Activated T-cell treated with anti-CD3 and anti-CD28 coated beads, Interleukin-2, amount 50 U/mL, for 4 hours (primary cell): ENCODE results near the gene ME2. TPM values are rescaled to one million over a fixed set of nuclear protein-coding genes. Genes with fewer than 3 reads are reported as not detected.
"Not testable (repeated sequence)": the region's sequence is repeated elsewhere in the genome, so short reads cannot be mapped to it uniquely, and the experiment has no call there.

Experiments
- ATAC-seq, 2 donors: fragments of 200-7000 bp; cut with Tn5 transposase; one replicate each; pipeline ENCODE4 v1.10.0; 2021
- DNase-seq: peaks from one replicate; pipeline ENCODE4 v3.0.0-alpha.2; 2020
- H3K27me3 Mint-ChIP-seq: one replicate; pipeline ENCODE4 v1.8.0; 2021; ENCODE audit warnings: low read depth, mixed read lengths
- H3K36me3 Mint-ChIP-seq: one replicate; pipeline ENCODE4 v1.8.0; 2022; ENCODE audit warnings: mixed read lengths; ENCODE audit not compliant: insufficient read depth
- H3K4me1 Mint-ChIP-seq: one replicate; pipeline ENCODE4 v1.8.0; 2021; ENCODE audit warnings: low read depth, mixed read lengths
- H3K4me3 Mint-ChIP-seq: one replicate; pipeline ENCODE4 v1.8.0; 2021; ENCODE audit warnings: mild to moderate bottlenecking, moderate library complexity, mixed read lengths
- H3K9me3 Mint-ChIP-seq: one replicate; pipeline ENCODE4 v1.8.0; 2021; ENCODE audit warnings: mixed read lengths
- total RNA-seq, 3 donors: library from RNA; stranded (reverse); gene quantifications; one replicate each; pipeline ENCODE4 v1.2.1, GENCODE V29; 2021

ME2 gene
- total RNA-seq = 100 to 1,000 TPM in 2 of 3 donors, 10 to 100 TPM in 1; 90.9 to 108 (median 108) TPM

DNA sequence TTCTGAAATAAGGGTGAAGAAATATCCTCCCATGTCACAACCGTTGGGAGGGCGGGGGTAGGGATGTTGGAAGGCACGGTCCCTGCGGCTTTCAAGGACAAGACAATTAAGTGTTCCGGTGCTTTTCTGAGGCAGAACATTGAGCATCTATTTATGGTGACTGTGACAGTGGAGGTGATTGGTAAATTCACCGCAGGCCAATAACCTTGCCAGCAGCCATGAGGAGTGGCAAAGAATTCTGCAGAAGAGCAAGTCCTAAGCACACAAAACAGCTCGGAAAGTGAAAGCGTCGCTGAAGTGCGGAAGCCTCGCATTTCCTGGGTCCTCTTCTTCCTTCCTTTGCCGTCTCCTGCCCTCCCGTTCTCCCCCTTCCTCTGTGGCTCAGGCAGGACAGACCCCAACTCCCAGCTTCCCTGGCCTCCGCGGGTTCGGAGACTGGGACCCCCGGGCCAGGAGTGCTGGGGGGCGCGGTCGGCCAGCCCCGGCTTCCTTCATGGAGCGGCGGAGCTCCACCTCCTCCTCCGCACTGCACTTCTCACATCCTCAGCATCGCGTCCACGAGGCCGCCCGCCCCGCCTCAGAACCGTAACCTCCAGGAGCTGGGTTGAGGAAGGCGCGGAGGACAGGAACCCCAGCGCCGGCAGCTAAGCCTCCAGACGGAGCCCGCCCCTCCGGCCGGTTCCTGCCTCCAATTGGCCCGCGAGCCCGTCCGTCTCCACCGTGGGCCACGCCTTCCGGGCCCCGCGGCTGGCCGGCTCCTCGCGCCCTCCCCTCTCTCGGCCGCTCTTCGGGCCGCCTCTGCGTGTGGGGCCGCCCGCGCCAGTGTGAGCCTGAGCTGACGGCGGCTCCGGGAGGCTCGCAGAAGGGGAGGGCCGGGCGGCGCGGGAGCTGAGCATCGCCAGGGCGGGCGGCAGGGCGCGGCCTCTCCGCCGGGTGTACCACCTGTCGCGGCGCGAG is at the start of gene ME2:
ME2 (plus strand) TSS at position 774 of the 957 bp plus-strand sequence. CDS start 16,703 bp downstream, outside the sequence.
- H3K9me3 Mint-ChIP-seq = no peaks in the 10 kb centered on the region
- peak; percentile 95 for ATAC-seq
- H3K4me1 Mint-ChIP-seq = peaks cover 26% of the 10 kb centered on the region

DNA sequence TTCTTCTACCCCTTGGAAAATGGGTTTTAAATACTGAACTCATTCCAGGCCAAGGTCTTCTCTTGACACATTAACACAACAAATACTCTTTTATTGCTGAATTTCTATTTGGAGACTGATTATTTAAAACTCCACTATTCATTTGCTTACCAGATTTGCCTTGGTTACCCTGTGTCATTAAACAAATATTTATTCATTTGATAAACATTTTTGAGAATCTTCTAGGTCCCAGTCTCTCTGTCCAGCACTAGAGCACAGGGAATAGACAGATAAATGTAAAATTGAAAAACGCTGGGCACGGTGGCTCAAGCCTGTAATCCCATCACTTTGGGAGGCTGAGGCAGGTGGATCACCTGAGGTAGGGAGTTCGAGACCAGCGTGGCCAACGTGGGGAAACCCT is 49.3 kb upstream of the ME2 start:
- Mint-ChIP-seq H3K27me3 (no peaks in the 10 kb centered on the region), H3K36me3 (no peaks in the 10 kb centered on the region), H3K4me1 (no peaks in the 10 kb centered on the region), H3K4me3 (no peak overlapping the region), H3K9me3 (no peaks in the 10 kb centered on the region)
- DNase-seq (no peak), ATAC-seq (no peak)

More for the DNA sequence above, at the start of gene ME2:
- H3K36me3 Mint-ChIP-seq = peaks cover 7% of the 10 kb centered on the region
- H3K4me3 Mint-ChIP-seq = peak within 1 kb of the TSS; percentile 94
- DNase-seq = peak; percentile 88
- no peaks in the 10 kb centered on the region for H3K27me3 Mint-ChIP-seq

DNA sequence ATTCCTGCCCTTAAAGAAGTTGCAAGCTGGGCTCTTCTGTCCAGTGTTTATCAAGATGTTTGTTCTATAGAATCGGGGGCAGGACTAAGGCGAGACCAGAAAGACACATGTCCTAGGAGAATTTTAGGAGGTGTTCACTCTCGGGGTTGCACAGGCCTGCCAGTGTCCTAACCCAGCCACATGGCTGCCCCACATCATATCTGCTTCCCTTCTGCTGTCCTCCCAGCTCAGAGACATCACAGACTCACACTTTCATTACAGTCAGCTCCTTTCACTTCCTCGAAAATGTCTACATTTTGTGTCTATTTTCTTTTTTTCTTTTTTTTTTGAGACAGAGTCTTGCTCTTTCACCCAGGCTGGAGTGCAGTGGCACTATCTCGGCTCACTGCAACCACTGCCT is 48.4 kb upstream of the ME2 start:
- Mint-ChIP-seq H3K27me3 (no peaks in the 10 kb centered on the region), H3K4me3 (no peak overlapping the region), H3K9me3 (no peaks in the 10 kb centered on the region), H3K4me1 (no peaks in the 10 kb centered on the region), H3K36me3 (no peaks in the 10 kb centered on the region)
- no peak for DNase-seq
- ATAC-seq = no peak

DNA sequence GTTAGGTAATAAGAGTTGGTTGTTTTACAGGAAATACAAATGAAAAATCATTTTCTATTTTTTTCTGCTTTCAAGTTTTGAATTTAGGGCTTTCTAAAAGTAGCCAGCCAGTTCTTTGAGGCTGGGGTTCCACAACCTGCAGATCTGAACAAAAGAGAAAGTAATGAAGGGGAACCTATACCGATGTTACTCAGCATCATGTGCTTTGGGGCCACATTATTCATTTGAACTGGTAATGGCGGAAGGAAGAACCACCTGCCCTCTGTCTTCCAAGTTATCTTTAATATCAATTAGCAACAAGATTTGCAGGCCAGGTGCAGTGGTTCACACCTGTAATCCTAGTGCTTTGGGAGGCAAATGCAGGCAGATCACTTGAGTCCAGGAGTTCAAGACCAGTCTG is 46.2 kb upstream of the ME2 start:
- DNase-seq = no peak

DNA sequence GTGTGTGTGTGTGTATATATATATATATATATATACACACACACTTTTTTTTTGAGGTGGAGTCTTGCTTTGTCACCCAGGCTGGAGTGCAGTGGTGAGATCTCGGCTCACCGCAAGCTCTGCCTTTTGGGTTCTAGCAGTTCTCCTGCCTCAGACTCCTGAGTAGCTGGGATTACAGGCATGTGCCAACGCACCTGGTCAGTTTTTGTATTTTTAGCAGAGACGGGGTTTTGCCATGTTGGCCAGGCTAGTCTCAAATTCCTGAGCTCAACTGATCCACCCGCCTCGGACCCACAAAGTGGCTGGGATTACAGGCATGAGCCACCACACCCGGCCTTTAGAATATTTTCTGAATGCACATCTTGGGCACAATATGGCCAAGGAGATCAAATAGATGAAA is 45.4 kb upstream of the ME2 start:
- not testable (repeated sequence) for H3K27me3 Mint-ChIP-seq, H3K9me3 Mint-ChIP-seq, H3K4me3 Mint-ChIP-seq, H3K4me1 Mint-ChIP-seq, DNase-seq, H3K36me3 Mint-ChIP-seq, ATAC-seq

More for the DNA sequence above, 46.2 kb upstream of the ME2 start:
- Mint-ChIP-seq H3K36me3 (no peaks in the 10 kb centered on the region), H3K4me3 (no peak overlapping the region), H3K9me3 (no peaks in the 10 kb centered on the region), H3K4me1 (peaks cover 3% of the 10 kb centered on the region), H3K27me3 (peaks cover 5% of the 10 kb centered on the region)
- ATAC-seq = no peak

DNA sequence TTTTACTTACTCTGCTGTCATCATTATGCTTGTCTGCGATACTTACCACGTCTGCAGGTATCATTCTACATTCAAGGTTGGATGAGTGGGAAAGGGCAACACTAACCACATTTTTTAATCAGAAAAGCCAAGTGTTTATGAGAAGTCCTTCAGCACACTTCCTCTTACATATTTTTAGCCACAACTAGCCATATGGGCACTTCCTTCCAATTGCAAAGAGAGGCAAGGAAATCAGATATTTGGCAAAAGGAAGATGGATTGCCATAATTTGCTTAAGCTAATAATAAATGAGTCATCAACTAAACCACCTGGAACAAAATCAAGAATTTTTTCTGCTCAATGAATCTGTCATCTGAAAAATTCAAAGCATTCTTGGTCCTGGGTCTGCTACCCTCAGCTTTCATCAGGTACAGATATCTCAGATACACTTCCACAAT is 42.4 kb upstream of the ME2 start:
- Mint-ChIP-seq H3K9me3 (no peaks in the 10 kb centered on the region), H3K4me1 (peaks cover 3% of the 10 kb centered on the region), H3K27me3 (peaks cover 10% of the 10 kb centered on the region), H3K4me3 (no peak overlapping the region), H3K36me3 (no peaks in the 10 kb centered on the region)
- DNase-seq = no peak
- no peak for ATAC-seq

DNA sequence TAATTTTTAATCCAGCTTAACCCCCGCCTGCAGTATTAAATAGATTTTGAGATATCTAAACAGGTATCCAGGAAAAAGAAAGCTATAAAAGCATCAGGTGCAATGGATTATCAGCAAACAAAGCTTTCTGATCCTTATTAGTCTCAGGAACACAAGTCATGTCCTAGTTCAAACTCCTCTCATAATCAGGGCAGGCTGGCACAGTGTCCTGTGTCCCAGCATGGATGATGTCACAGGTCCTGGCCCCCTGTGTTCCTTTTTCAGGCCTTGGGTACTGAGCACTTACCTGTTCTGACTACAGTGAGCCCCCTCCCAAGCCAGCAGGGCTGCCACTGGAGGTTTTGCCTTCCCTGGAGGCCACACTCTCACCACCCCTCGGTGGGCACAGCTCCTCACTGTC is 39.6 kb upstream of the ME2 start:
- Mint-ChIP-seq H3K36me3 (no peaks in the 10 kb centered on the region), H3K4me3 (no peak overlapping the region), H3K27me3 (peaks cover 12% of the 10 kb centered on the region), H3K4me1 (peaks cover 3% of the 10 kb centered on the region), H3K9me3 (no peaks in the 10 kb centered on the region)
- DNase-seq (no peak), ATAC-seq (no peak)

DNA sequence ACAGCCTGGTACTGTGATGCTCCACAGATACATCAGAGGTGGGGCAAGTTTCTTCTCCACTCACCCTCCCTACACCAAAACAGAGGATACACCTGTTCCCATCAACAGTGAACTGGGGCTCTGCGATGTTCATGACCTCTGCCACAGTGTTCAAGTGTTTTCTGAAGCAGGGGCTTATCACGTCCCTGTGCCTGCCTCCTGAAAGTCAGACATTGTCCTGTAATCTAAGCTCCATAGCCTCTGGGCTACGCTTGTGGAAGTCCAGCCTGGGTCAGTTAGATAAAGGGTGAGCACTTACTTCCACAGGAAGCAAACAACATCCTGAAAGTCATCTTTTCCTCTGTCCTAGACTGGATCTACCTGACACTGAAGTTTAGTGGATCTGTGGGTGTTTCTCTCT is 38.9 kb upstream of the ME2 start:
- Mint-ChIP-seq H3K36me3 (no peaks in the 10 kb centered on the region), H3K9me3 (no peaks in the 10 kb centered on the region), H3K4me1 (peaks cover 3% of the 10 kb centered on the region), H3K27me3 (peaks cover 12% of the 10 kb centered on the region), H3K4me3 (no peak overlapping the region)
- no peak for DNase-seq
- ATAC-seq = no peak

DNA sequence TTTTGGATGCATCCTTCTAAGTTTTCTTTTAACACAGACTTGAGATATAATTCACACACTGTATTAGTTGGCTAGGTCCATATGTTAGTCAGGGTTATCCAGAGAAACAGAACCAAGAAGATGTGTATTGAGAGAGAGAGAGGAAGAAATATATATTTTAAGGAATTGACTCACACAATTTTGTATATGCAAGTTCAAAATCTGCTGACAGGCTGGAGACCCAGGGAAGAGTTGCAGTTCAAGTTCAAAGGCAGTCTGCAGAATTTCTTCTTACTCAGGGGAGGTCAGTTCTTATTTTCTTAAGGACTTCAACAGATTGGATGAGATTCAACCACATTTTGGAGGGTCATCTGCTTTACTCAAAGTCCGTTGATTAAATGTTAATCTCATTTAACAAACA is 36.1 kb upstream of the ME2 start:
- Mint-ChIP-seq H3K9me3 (no peaks in the 10 kb centered on the region), H3K36me3 (no peaks in the 10 kb centered on the region), H3K4me3 (no peak overlapping the region), H3K27me3 (peaks cover 6% of the 10 kb centered on the region), H3K4me1 (no peaks in the 10 kb centered on the region)
- DNase-seq (no peak), ATAC-seq (no peak)

DNA sequence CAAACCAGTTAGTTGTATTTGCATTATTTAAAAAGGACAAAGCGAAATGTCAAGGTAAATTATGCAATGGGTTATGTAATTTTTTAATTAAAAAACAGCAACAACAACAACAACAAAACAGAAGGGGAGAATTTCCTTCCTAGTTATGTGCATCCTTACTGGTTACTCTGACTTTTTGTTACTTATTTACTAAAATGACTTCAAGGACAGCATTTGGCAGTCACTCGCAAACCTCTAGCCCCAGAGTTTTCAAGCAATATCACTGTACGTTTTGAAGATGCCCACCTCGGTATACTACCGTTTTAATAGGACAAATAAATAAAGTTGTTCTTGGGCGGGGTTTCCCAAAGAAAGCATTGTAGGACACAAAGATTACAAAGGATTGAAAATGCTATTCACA is 34.4 kb upstream of the ME2 start:
- no peaks in the 10 kb centered on the region for H3K36me3 Mint-ChIP-seq
- no peak overlapping the region for H3K4me3 Mint-ChIP-seq
- H3K27me3 Mint-ChIP-seq = peaks cover 2% of the 10 kb centered on the region
- DNase-seq (no peak), ATAC-seq (no peak)
- no peaks in the 10 kb centered on the region for H3K9me3 Mint-ChIP-seq
- H3K4me1 Mint-ChIP-seq = no peaks in the 10 kb centered on the region

DNA sequence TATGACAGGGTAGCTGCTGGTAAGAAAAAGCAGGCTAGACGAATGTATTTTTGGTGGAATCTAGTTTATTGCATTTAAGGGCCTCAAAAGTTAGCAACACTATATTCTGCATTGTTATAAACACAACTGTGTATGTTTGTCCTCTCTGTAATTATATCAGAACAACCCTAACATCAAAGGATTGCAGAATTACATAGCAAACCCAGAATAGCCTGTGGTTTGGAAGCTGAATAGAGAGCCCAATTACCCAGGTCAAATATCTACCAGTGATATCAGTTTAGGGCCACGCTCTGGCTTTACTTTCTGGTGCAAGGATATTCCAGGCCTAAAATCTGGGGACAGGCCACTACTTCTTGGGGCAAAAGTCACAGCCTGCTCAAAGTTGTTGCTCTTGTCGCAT is 34.0 kb upstream of the ME2 start:
- no peak overlapping the region for H3K4me3 Mint-ChIP-seq
- H3K36me3 Mint-ChIP-seq = no peaks in the 10 kb centered on the region
- no peak for DNase-seq
- no peaks in the 10 kb centered on the region for H3K4me1 Mint-ChIP-seq
- ATAC-seq = no peak
- H3K9me3 Mint-ChIP-seq = no peaks in the 10 kb centered on the region
- H3K27me3 Mint-ChIP-seq = peaks cover 1% of the 10 kb centered on the region

DNA sequence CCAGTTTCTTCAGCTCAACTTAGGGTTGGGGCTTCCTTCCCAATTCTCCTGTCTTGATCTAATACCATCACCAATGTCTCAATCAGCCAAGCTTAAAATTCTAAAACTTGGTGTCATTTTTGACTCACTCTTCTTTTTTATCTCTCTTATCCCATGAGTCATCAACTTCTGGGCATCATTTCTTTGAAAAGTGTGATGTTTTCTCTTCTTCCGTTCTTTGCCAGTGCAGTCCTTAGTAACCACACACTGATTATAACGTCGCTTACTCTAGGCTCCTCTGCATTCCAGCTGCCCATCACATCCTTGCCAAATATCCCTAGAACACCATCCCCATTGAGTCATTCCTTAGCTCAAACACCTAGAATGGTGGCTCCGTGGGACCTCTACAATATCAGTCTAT is 31.7 kb upstream of the ME2 start:
- no peaks in the 10 kb centered on the region for H3K9me3 Mint-ChIP-seq
- no peak overlapping the region for H3K4me3 Mint-ChIP-seq
- peaks cover 1% of the 10 kb centered on the region for H3K27me3 Mint-ChIP-seq

DNA sequence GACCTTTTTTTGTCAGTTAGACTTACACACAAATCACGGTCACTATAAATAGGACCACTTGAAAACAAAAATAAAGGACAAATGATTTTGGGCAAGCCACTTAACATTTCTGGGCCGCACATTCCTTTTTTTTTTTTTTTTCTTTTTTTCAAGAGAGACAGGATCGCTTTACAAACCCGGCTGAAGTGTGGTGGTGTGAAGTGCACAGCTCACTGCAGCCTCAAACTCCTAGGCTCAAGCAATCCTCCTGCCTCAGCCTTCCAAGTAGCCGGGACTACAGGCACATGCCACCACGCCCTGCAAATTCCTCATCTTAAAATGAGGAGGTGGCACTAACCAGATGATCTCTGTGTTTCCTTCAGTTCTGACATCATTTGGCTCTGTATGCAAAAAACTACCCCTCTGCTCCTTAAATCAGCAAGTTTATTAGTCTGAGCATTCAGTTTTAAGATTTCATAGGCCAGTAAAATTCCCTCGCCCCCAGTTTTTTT is 30.8 kb upstream of the ME2 start:
- peaks cover 6% of the 10 kb centered on the region for H3K27me3 Mint-ChIP-seq
- no peak for DNase-seq
- no peak for ATAC-seq
- H3K4me1 Mint-ChIP-seq = no peaks in the 10 kb centered on the region
- H3K36me3 Mint-ChIP-seq = no peaks in the 10 kb centered on the region
- no peaks in the 10 kb centered on the region for H3K9me3 Mint-ChIP-seq
- no peak overlapping the region for H3K4me3 Mint-ChIP-seq

More for the DNA sequence above, 31.7 kb upstream of the ME2 start:
- ATAC-seq (no peak), DNase-seq (no peak)
- no peaks in the 10 kb centered on the region for H3K36me3 Mint-ChIP-seq
- H3K4me1 Mint-ChIP-seq = no peaks in the 10 kb centered on the region

DNA sequence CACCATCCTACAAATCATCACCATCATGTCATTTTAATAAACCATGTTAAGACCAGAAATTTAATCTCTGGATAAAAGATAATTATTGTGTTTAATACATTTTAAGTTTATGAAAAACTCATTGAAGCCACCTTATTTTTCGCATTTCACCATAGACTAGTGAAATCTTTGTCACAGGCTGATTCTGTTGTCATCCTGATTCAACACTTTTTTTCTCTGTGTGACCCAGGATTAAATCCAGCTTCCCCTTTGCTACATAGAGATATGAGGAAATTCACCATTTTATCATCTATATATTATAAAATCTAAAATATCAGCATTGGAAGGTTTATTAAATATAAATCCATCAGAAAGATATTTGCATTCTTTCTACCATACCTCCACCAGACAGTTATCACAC is 29.9 kb upstream of the ME2 start:
- no peaks in the 10 kb centered on the region for H3K4me1 Mint-ChIP-seq
- H3K27me3 Mint-ChIP-seq = peaks cover 4% of the 10 kb centered on the region
- DNase-seq (no peak), ATAC-seq (no peak)
- H3K36me3 Mint-ChIP-seq = peaks cover 3% of the 10 kb centered on the region
- H3K4me3 Mint-ChIP-seq = no peak overlapping the region
- H3K9me3 Mint-ChIP-seq = peaks cover 4% of the 10 kb centered on the region

DNA sequence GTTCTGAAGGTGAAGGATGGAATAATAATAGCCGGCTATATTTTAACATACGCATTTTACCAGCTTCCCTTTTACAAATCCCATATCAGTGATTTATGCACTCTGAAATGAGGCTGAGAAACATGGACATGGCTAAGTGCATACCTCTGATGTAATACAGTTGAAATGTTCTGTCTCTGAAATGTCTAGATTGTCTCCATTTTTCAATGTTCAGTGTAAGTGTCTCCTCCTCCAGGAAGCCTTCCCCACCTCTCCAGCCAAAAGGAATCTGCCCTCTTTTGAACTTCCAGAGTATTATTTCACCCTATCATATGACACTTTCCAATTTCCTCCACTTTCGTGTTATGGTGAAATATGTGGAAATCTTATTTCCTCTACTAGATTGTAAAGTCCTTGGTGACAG is 29.5 kb upstream of the ME2 start:
- DNase-seq (no peak), ATAC-seq (no peak)
- peaks cover 3% of the 10 kb centered on the region for H3K36me3 Mint-ChIP-seq
- H3K4me3 Mint-ChIP-seq = no peak overlapping the region
- peaks cover 6% of the 10 kb centered on the region for H3K27me3 Mint-ChIP-seq
- H3K4me1 Mint-ChIP-seq = no peaks in the 10 kb centered on the region
- peaks cover 8% of the 10 kb centered on the region for H3K9me3 Mint-ChIP-seq
